GM18951 (cell line): ENCODE measurements around the gene WDR59.

Experiments
- POLR2A ChIP-seq: IDR thresholded peaks from 4 replicates; pipeline ENCODE4 v1.6.1; 2011; ENCODE audit warnings: mild to moderate bottlenecking; ENCODE audit not compliant: insufficient read length, insufficient read depth; ENCODE audit errors: extremely low read depth
- in situ Hi-C: fragments of 300-500 bp; cut with MboI; formaldehyde crosslinking; loops from one replicate; pipeline ENCODE4 v1.12.0; 2022; ENCODE audit warnings: low sequenced_read_pairs, mixed read lengths, inconsistent platforms; ENCODE audit not compliant: unreplicated experiment

The WDR59 gene

DNA sequence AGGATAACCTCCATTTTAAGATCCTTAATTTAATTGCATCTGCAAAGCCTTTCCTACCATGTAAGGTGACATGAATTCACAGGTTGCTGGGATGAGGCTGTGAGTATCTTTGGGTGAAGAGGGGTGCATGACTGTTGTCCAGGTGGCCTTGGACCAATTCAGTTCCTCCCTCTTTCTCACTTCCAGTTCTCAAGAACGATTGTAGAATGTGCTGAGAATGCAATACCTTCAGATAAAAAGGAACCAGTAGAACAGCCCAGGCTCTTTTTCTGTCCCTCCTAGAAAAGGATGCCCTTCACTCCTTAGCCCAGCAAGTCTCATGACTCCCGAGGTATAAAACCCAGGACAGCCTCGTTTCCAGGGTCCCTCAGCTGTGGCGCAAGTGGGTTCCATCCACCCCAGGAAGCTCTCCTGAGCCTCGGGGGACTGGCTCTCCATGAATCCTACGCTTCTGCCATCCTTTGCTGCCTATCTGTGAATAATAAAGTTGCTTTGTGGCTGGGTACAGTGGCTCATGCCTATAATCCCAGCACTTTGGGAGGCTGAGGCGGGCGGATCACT lies 148.7 kb downstream of the WDR59 start:
- TF ChIP-seq POLR2A = no peak
- in situ Hi-C loops = no loop called here

DNA sequence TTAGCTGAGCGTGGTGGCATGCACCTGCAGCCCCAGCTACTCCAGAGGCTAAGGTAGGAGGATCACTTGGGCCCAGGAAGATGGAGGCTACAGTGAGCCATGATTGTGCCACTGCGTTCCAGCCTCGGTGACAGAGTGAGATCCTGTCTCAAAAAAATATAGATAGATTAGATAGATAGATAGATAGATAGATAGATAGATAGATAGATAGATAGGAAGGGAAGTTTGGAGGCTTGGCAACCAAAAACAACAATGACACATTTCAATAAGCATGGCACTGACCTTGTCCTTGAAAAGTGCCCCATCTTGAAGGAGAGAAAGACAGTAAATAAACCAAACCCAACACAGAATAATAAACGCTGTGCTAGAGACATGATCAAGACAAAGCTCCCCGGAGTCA lies 152.7 kb downstream of the WDR59 start:
- in situ Hi-C loops = no loop called here
- no peak for TF ChIP-seq POLR2A

DNA sequence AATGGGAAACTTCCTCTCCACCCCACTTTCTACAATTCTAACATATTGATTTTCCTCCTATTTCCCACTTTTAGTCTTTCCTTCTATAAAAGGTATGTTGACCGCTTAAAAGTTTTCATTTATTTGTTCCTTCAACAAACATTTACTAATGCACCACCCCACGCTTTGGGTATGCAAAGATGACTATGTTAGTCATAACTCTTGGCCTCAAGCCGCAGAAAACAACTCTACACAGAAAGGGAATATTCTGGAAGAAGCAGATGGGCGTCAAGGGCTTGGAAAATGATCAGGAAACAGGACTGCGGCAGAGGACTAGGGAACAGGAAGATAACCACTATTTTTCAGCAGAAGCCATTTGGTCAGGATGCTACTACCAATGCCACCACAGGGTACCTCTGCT lies 153.5 kb downstream of the WDR59 start:
- no peak for TF ChIP-seq POLR2A
- in situ Hi-C loops = no loop called here

DNA sequence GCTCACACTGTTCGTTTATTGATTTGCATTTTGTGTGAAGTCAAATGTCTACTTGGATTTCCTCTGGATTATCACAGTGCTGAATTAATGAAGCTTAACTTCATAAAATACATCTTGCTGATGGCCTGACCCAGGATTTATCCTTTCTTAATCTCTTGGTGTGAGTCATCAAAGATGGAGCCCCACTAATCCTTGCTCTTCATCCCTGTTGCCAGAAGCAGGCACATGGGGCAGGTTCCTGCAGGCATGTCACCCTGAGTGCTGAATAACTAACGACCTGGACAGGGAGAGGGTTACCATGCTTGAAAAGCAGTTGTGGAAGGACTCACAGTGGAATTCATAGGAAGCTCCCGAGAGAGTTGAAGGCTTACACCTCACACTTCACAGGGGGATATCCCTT lies 154.3 kb downstream of the WDR59 start:
- TF ChIP-seq POLR2A = no peak
- in situ Hi-C loops = no loop called here

DNA sequence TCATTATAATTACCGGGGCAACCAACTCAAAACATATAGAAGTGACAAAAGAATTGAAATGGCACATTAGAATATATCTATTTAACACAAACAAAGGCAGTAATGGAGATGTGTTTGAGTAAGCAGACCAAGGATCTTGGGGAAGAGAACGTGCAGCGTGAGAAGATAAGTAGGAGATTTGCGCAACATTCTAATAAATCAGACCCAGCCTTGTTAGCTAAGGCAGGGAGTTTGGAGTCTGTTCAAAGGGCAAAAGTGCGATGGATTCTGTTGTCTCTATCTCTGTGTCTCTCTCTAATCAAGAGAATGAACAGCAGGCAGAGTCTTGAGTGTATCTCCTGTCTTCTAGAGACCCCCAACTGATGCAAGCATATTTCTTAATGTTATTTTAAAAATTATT lies 155.3 kb downstream of the WDR59 start:
- in situ Hi-C loops = no loop called here

DNA sequence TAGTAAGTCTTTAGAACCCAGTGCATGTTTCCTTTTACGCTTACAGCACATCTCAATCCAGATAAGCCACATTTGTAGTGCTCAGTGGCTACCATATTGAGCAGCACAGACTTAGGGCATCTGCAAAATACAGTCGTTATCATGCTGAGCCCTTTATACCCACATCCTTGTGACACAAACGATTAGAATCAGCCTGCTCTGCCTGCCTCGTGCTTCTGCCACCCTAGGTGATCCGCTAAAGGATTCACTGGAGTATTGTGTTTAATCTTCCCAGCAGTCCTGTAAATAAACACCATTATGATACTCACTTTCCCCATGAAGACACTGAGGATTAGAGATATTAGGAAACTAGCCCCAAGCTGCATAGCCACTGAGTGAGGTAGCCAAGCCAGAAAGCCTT lies 159.0 kb downstream of the WDR59 start:
- in situ Hi-C loops = no loop called here
- TF ChIP-seq POLR2A = no peak

More for the DNA sequence above, 155.3 kb downstream of the WDR59 start:
- TF ChIP-seq POLR2A = no peak

DNA sequence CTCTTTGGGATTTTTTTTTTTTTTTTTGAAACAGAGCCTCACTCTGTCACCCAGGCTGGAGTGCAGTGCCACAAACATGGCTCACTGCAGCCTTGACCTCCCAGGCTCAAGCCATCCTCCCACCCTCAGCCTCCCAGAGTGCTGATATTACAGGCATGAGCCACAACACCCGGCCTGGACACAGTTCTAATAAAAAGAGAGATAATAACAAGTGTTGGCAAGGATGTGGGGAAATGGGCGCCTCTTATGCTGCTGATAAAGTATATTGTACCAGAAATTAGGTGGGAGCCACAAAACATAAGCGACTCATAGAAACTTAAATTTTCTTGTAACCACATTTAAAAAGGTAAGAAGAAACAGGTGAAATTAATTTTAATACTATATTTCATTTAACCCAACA lies 159.9 kb downstream of the WDR59 start:
- in situ Hi-C loops = no loop called here

More for the DNA sequence above, 159.9 kb downstream of the WDR59 start:
- no peak for TF ChIP-seq POLR2A
